H1 (cell line): ENCODE results near the gene LTB. TPM values are rescaled to one million over a fixed set of nuclear protein-coding genes. Genes with fewer than 3 reads are reported as not detected.

Source experiments
- CTCF ChIA-PET: fragments of 300-600 bp; sonication (Branson Sonifier 250); formaldehyde crosslinking; loops from one replicate; lab custom pipeline; 2021; ENCODE audit not compliant: partially characterized antibody; lab: Charles Lee
- POLR2A ChIA-PET: fragments of 300-600 bp; sonication (Branson Sonifier 250); formaldehyde crosslinking; loops from one replicate; lab custom pipeline; 2021; ENCODE audit warnings: inconsistent platforms; ENCODE audit not compliant: partially characterized antibody; lab: Charles Lee
- DNase-seq, 2 experiments: peaks; one replicate each; pipeline versions ENCODE4 v3.0.0 to v3.0.0-alpha.2; 2010 to 2022; ENCODE audit warnings: low spot score in 2 of 2, low read depth in 1 of 2, mixed read lengths in 1 of 2
- FAIRE-seq: peaks from 2 replicates; lab custom pipeline; 2011; peaks lifted over from hg19 to GRCh38; lab: Jason Lieb, UNC
- H2AFZ ChIP-seq: 2 replicates; pipeline ENCODE4 v1.8.1; 2012; ENCODE audit warnings: low read length, inconsistent platforms
- H2AK5ac ChIP-seq: 2 replicates; pipeline ENCODE4 v1.6.1; 2013; ENCODE audit warnings: low read depth, low read length
- H2BK120ac ChIP-seq: replicated peaks from 2 replicates; pipeline ENCODE3; 2013; ENCODE audit warnings: low read depth, low read length, inconsistent platforms
- H2BK12ac ChIP-seq: 2 replicates; pipeline ENCODE4 v1.6.1; 2013; ENCODE audit warnings: low read depth, low read length
- H2BK15ac ChIP-seq: 2 replicates; pipeline ENCODE4 v1.6.1; 2013; ENCODE audit warnings: low read length
- H2BK20ac ChIP-seq: 2 replicates; pipeline ENCODE4 v1.6.1; 2013; ENCODE audit warnings: low read length
- H2BK5ac ChIP-seq: 2 replicates; pipeline ENCODE4 v1.6.1; 2013; ENCODE audit warnings: low read depth, low read length
- H3K14ac ChIP-seq: 2 replicates; pipeline ENCODE4 v1.6.1; 2013; ENCODE audit warnings: inconsistent platforms; ENCODE audit not compliant: insufficient read length
- H3K18ac ChIP-seq: 2 replicates; pipeline ENCODE4 v1.6.1; 2013; ENCODE audit warnings: low read length; ENCODE audit errors: extremely low read depth
- H3K23ac ChIP-seq: 2 replicates; pipeline ENCODE4 v1.6.1; 2013; ENCODE audit warnings: inconsistent platforms; ENCODE audit not compliant: insufficient read length
- H3K23me2 ChIP-seq: 2 replicates; pipeline ENCODE4 v1.6.1; 2013; ENCODE audit warnings: low read depth, low read length
- H3K27ac ChIP-seq: 2 replicates; pipeline ENCODE4 v1.6.1; 2011; ENCODE audit warnings: low read depth, low read length, inconsistent platforms
- H3K27me3 ChIP-seq, 4 experiments: replicated peaks in 1 of 4; 1 replicate in 1 of 4; 2 replicates in 3 of 4; pipeline versions ENCODE4 v1.6.1 to v1.8.1; 2011 to 2013; ENCODE audit warnings: low read length in 3 of 4, mild to moderate bottlenecking in 3 of 4, inconsistent platforms in 2 of 4, mixed read lengths in 2 of 4, moderate library complexity in 1 of 4; ENCODE audit not compliant: control insufficient read depth in 3 of 4, insufficient read depth in 3 of 4; ENCODE audit errors: extremely low read depth in 1 of 4
- H3K36me3 ChIP-seq, 4 experiments: 2 replicates each; pipeline versions ENCODE4 v1.6.1 to v1.8.1; 2011 to 2013; ENCODE audit warnings: mild to moderate bottlenecking in 4 of 4, low read length in 3 of 4, moderate library complexity in 2 of 4, control low read depth in 1 of 4, inconsistent platforms in 1 of 4; ENCODE audit not compliant: insufficient read depth in 4 of 4, control insufficient read depth in 2 of 4
- H3K4ac ChIP-seq: replicated peaks from 2 replicates; pipeline ENCODE3; 2013; ENCODE audit warnings: low read length, low read depth, mixed read lengths, inconsistent platforms; ENCODE audit not compliant: insufficient read length
- H3K4me1 ChIP-seq, 4 experiments: replicated peaks in 1 of 4; 1 replicate in 1 of 4; 2 replicates in 3 of 4; pipeline versions ENCODE4 v1.6.1 to v1.8.1; 2011 to 2013; ENCODE audit warnings: low read length in 3 of 4, inconsistent platforms in 2 of 4, mixed read lengths in 1 of 4; ENCODE audit not compliant: insufficient read depth in 4 of 4, control insufficient read depth in 3 of 4
- H3K4me2 ChIP-seq, 2 experiments: 2 replicates each; pipeline versions ENCODE4 v1.6.1 to v1.8.1; 2011 to 2013; ENCODE audit warnings: low read depth in 2 of 2, low read length in 2 of 2, control low read depth in 1 of 2, inconsistent platforms in 1 of 2, mild to moderate bottlenecking in 1 of 2; ENCODE audit not compliant: insufficient read depth in 1 of 2
- H3K4me3 ChIP-seq, 4 experiments: fragments of 200-600, 300-600 bp in 1 of 4; sonication (generic), shearing (Covaris generic), sonication (Bioruptor Twin) in 1 of 4; 2 replicates each; pipeline versions ENCODE4 v1.5.1 to v1.8.1; 2011 to 2016; ENCODE audit warnings: low read length in 4 of 4, low read depth in 3 of 4, control low read depth in 2 of 4, inconsistent platforms in 2 of 4, mild to moderate bottlenecking in 2 of 4, mixed read lengths in 1 of 4, moderate library complexity in 1 of 4; ENCODE audit not compliant: insufficient read depth in 2 of 4; ENCODE audit errors: extremely low read depth in 1 of 4
- H3K56ac ChIP-seq: replicated peaks from 2 replicates; pipeline ENCODE3; 2013; ENCODE audit warnings: low read depth, mild to moderate bottlenecking, mixed read lengths, low read length, inconsistent platforms; ENCODE audit not compliant: insufficient read length
- H3K79me1 ChIP-seq: 2 replicates; pipeline ENCODE4 v1.6.1; 2013; ENCODE audit warnings: low read depth, low read length, control low read depth
- H3K79me2 ChIP-seq, 2 experiments: 2 replicates each; pipeline versions ENCODE4 v1.6.1 to v1.8.1; 2012 to 2013; ENCODE audit warnings: low read length in 2 of 2, mild to moderate bottlenecking in 2 of 2, inconsistent platforms in 1 of 2; ENCODE audit not compliant: insufficient read depth in 2 of 2, control insufficient read depth in 1 of 2
- H3K9ac ChIP-seq, 4 experiments: replicated peaks in 1 of 4; 1 replicate in 1 of 4; 2 replicates in 3 of 4; pipeline versions ENCODE4 v1.6.1 to v1.8.1; 2011 to 2013; ENCODE audit warnings: low read depth in 3 of 4, low read length in 3 of 4, control low read depth in 2 of 4, mild to moderate bottlenecking in 2 of 4, moderate library complexity in 2 of 4, inconsistent platforms in 1 of 4; ENCODE audit errors: extremely low read depth in 1 of 4
- H3K9me3 ChIP-seq, 2 experiments: 2 replicates each; pipeline versions ENCODE4 v1.6.1 to v1.8.1; 2012 to 2013; ENCODE audit warnings: mild to moderate bottlenecking in 2 of 2, moderate library complexity in 2 of 2, control low read depth in 1 of 2, inconsistent platforms in 1 of 2, low read depth in 1 of 2, low read length in 1 of 2, mixed read lengths in 1 of 2; ENCODE audit not compliant: insufficient read depth in 2 of 2
- H4K20me1 ChIP-seq, 2 experiments: replicated peaks in 1 of 2; 2 replicates each; pipeline versions ENCODE3 to v1.8.1; 2011 to 2013; ENCODE audit warnings: inconsistent platforms in 2 of 2, low read length in 2 of 2, mild to moderate bottlenecking in 1 of 2; ENCODE audit not compliant: insufficient read depth in 2 of 2, control insufficient read depth in 1 of 2
- H4K5ac ChIP-seq: 2 replicates; pipeline ENCODE4 v1.6.1; 2013; ENCODE audit warnings: low read length, low read depth, mixed read lengths, inconsistent platforms; ENCODE audit not compliant: insufficient read length
- H4K8ac ChIP-seq: 2 replicates; pipeline ENCODE4 v1.8.0; 2013; ENCODE audit warnings: mild to moderate bottlenecking, moderate library complexity, low read length, inconsistent platforms; ENCODE audit not compliant: insufficient read depth; ENCODE audit errors: extremely low read depth
- H4K91ac ChIP-seq: replicated peaks from 2 replicates; pipeline ENCODE3; 2013; ENCODE audit warnings: low read length, mixed read lengths, inconsistent platforms; ENCODE audit not compliant: insufficient read length
- EZH2 ChIP-seq: fragments of 200-600 bp; sonication (generic); IDR thresholded peaks from 2 replicates; pipeline ENCODE4 v1.7.1; 2012; ENCODE audit warnings: low read depth, mild to moderate bottlenecking, moderate library complexity, low read length, inconsistent platforms; ENCODE audit not compliant: severe bottlenecking
- WGBS, 2 experiments: shearing (Covaris generic) in 1 of 2; methylation state at CpG; one replicate each; pipeline versions ENCODE4 v1.1.6 to v1.1.7; 2013 to 2015; ENCODE audit warnings: low lambda C conversion rate in 2 of 2, mixed read lengths in 2 of 2, inconsistent platforms in 1 of 2, low coverage in 1 of 2, missing lambda C conversion rate in 1 of 2; ENCODE audit not compliant: insufficient replicate concordance in 2 of 2, insufficient coverage in 1 of 2, insufficient read length in 1 of 2; ENCODE audit errors: extremely low coverage in 1 of 2, missing lambda C conversion rate in 1 of 2; 5-methylcytosine and 5-hydroxymethylcytosine counted together
- polyA plus RNA-seq, 7 experiments: library from polyadenylated mRNA; depleted of rRNA in 3 of 7; stranded (reverse) in 5 of 7; unstranded in 2 of 7; fragments of >200 nt in 5 of 7; fragments of 200-250 nt in 2 of 7; gene quantifications; 1 replicate in 5 of 7; 2 replicates in 1 of 7; 4 replicates in 1 of 7; pipeline versions ENCODE4 v1.2.1 to v1.2.3, GENCODE V29; 2011 to 2013; ENCODE audit warnings: missing spikeins in 2 of 7, mixed read lengths in 2 of 7
- total RNA-seq: library from RNA; stranded (reverse); fragmentation: NEBNext Ultra II Directional; extraction: Animal tissue kit (Norgen Biotek cat#: 25700); gene quantifications from 2 replicates; pipeline ENCODE4 v1.2.1, GENCODE V29; 2021
- TF ChIP-seq, protein P1 (sequence below): IDR thresholded peaks from 2 replicates; pipeline ENCODE4 v1.6.1; 2012; ENCODE audit warnings: inconsistent platforms
- TF ChIP-seq, protein P2 (sequence below): IDR thresholded peaks from 2 replicates; pipeline ENCODE4 v1.6.1; 2012; ENCODE audit warnings: inconsistent platforms

The LTB gene
- total and polyA plus RNA-seq, 2 of the 8 experiments (the other 6 are each of a cell fraction or from before 2014, with no cell fraction given) = 0.43 to 0.47 TPM

DNA sequence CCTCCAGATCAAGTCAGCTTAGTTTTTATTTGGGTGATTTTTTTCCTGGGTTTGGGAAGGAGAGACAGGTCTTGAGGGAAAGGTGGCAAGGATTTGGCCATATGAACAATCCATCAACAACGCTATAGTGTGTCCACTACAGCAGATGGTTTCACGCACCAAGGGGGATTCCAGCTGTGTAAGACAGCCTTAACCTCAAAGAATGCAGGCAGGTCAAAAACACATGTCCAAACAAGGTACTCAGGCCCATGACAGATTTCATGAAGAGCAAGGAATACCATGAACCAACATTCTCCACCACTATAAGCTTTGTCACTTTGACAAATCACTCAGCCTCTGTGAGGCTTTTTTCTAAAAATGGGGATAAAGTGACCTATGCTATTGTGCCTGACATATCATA is 34.8 kb upstream of the LTB start:
- H3K23me2 ChIP-seq = peaks cover 8% of the 10 kb centered on the region; the same call in 1 of the 2 replicates
- H3K4me2 ChIP-seq = no peak overlapping the region
- FAIRE-seq = no peak
- no peak overlapping the region for H3K14ac ChIP-seq
- no peak overlapping the region for H3K56ac ChIP-seq
- TF ChIP-seq, protein P1, sequence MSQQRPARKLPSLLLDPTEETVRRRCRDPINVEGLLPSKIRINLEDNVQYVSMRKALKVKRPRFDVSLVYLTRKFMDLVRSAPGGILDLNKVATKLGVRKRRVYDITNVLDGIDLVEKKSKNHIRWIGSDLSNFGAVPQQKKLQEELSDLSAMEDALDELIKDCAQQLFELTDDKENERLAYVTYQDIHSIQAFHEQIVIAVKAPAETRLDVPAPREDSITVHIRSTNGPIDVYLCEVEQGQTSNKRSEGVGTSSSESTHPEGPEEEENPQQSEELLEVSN = no peak
- no peak for TF ChIP-seq EZH2
- TF ChIP-seq, protein P2, sequence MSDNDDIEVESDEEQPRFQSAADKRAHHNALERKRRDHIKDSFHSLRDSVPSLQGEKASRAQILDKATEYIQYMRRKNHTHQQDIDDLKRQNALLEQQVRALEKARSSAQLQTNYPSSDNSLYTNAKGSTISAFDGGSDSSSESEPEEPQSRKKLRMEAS = no peak
- no peaks in the 10 kb centered on the region for H3K79me1 ChIP-seq
- no peak overlapping the region for H4K91ac ChIP-seq
- no peak overlapping the region for H3K18ac ChIP-seq
- no peak overlapping the region for H3K4ac ChIP-seq
- no peak overlapping the region for H3K4me3 ChIP-seq
- H3K79me2 ChIP-seq = peaks cover 8 to 10% of the 10 kb centered on the region in 2 experiments
- H2AK5ac ChIP-seq = no peak overlapping the region
- ChIA-PET POLR2A (interaction anchor here (1.1 to 34.9 kb wide), 6 partner anchors 10 to 123 kb away, joined by 4 to 883 read pairs (median 4); partner anchors contain the start of genes APOM, BAG6, C6orf47 and CSNK2B), CTCF (interaction anchor here (1.0 to 4.5 kb wide), 7 partner anchors 11 to 124 kb away, joined by 3 to 45 read pairs (median 7); partner anchors contain the start of genes DDX39B and LTB)
- no peak for DNase-seq
- H3K36me3 ChIP-seq = peaks cover 0 to 3% (median 0%) of the 10 kb centered on the region in 4 experiments; a peak in 1 of 8 replicates
- no peak overlapping the region for H4K8ac ChIP-seq
- H3K27me3 ChIP-seq = no peaks in the 10 kb centered on the region
- H3K4me1 ChIP-seq = peaks cover 2 to 12% (median 8%) of the 10 kb centered on the region in 4 experiments; a peak in 6 of 7 replicates
- H2BK15ac ChIP-seq = peak overlapping the region; percentile 96; the same call in 1 of the 2 replicates
- no peak overlapping the region for H2AFZ ChIP-seq
- H2BK5ac ChIP-seq = no peak overlapping the region
- H3K9me3 ChIP-seq = no peaks in the 10 kb centered on the region
- H4K20me1 ChIP-seq = no peaks in the 10 kb centered on the region
- no peak overlapping the region for H3K23ac ChIP-seq
- no peak overlapping the region for H2BK120ac ChIP-seq
- 93% methylated on average over 2 of the region's 2 CpGs; no CpG with 5 or more reads in 1 of the 2 experiments for WGBS, 2 experiments
- no peak overlapping the region for H4K5ac ChIP-seq
- H2BK12ac ChIP-seq = no peak overlapping the region
- H2BK20ac ChIP-seq = 0 out of 2 replicates have a peak overlapping the region, but pooled peaks have one; percentile 9
- no peak overlapping the region for H3K9ac ChIP-seq
- H3K27ac ChIP-seq = no peak overlapping the region
